Cardiac muscle cell (in vitro differentiated cells and primary cell): ENCODE measurements around the gene C2CD4C. TPM values are rescaled to one million over a fixed set of nuclear protein-coding genes. Genes with fewer than 3 reads are reported as not detected.

ENCODE experiments used
- DNase-seq, 2 donors: peaks; one replicate each; pipeline versions ENCODE4 v3.0.0 to v3.0.0-alpha.2; 2010 to 2017; ENCODE audit warnings: low read depth in 1 of 2, low spot score in 1 of 2
- H3K27ac ChIP-seq: fragments of 200-600 bp; sonication (generic); 2 replicates; pipeline ENCODE4 v1.5.1; 2016
- H3K27me3 ChIP-seq: fragments of 200-600 bp; sonication (generic); 2 replicates; pipeline ENCODE4 v1.6.0; 2016; ENCODE audit warnings: control low read depth
- H3K36me3 ChIP-seq: fragments of 200-600 bp; sonication (generic); 2 replicates; pipeline ENCODE4 v1.5.1; 2016; ENCODE audit warnings: control low read depth
- H3K4me1 ChIP-seq: fragments of 200-600 bp; sonication (generic); 2 replicates; pipeline ENCODE4 v1.8.1; 2017; ENCODE audit warnings: low read depth, mild to moderate bottlenecking, mixed run types
- H3K4me3 ChIP-seq: fragments of 200-600 bp; sonication (generic); 2 replicates; pipeline ENCODE4 v1.5.1; 2016; ENCODE audit warnings: mild to moderate bottlenecking
- H3K9me3 ChIP-seq: fragments of 200-600 bp; sonication (generic); 2 replicates; pipeline ENCODE4 v1.5.1; 2017; ENCODE audit warnings: low read depth, mild to moderate bottlenecking, control low read depth
- CTCF ChIP-seq: IDR thresholded peaks from 2 replicates; pipeline ENCODE4 v1.5.1; 2012; ENCODE audit warnings: low read depth, mild to moderate bottlenecking, low read length
- polyA plus RNA-seq: library from polyadenylated mRNA; unstranded; fragments of >200 nt; fragmentation: Nextera tagmentation; extraction: Ambion mirVana; gene quantifications from 2 replicates; pipeline ENCODE4 v1.2.1, GENCODE V29; 2016
- total RNA-seq: library from RNA; depleted of rRNA; stranded (reverse); fragments of >200 nt; gene quantifications from 2 replicates; pipeline ENCODE4 v1.2.3, GENCODE V29; 2016

C2CD4C gene
- total and polyA plus RNA-seq, 2 experiments from 2014 or later, result 3.4 to 4.1 TPM

- Histone ChIP-seq H3K27ac (no peak overlapping the region), H3K9me3 (no peaks in the 10 kb centered on the region), H3K27me3 (no peaks in the 10 kb centered on the region), H3K4me3 (no peak overlapping the region), H3K4me1 (peaks cover 6% of the 10 kb centered on the region), H3K36me3 (no peaks in the 10 kb centered on the region)
- TF ChIP-seq CTCF, result no peak
- DNase-seq, result no peak
Observed at GRCh38 chr19:447064-447426, 38.1 kb upstream of the C2CD4C start.

- TF ChIP-seq CTCF, result no peak
- DNase-seq, result no peak
- H3K4me1 ChIP-seq, result peaks cover 6% of the 10 kb centered on the region
- H3K27me3 ChIP-seq, result no peaks in the 10 kb centered on the region
- no peak overlapping the region for H3K4me3 ChIP-seq
- no peaks in the 10 kb centered on the region for H3K36me3 ChIP-seq
- no peaks in the 10 kb centered on the region for H3K9me3 ChIP-seq
- no peak overlapping the region for H3K27ac ChIP-seq
Observed at GRCh38 chr19:444677-445210, 35.8 kb upstream of the C2CD4C start.

- Histone ChIP-seq H3K4me1 (peaks cover 5% of the 10 kb centered on the region), H3K9me3 (no peaks in the 10 kb centered on the region), H3K27ac (no peak overlapping the region), H3K4me3 (no peak overlapping the region), H3K27me3 (no peaks in the 10 kb centered on the region), H3K36me3 (no peaks in the 10 kb centered on the region)
- DNase-seq, result no peak
- no peak for TF ChIP-seq CTCF
Observed at GRCh38 chr19:443005-443404, 34.1 kb upstream of the C2CD4C start.

GRCh38 chr19:442085-442484, 33.1 kb upstream of the C2CD4C start:
- no peaks in the 10 kb centered on the region for H3K36me3 ChIP-seq
- DNase-seq, result no peak
- H3K27me3 ChIP-seq, result no peaks in the 10 kb centered on the region
- no peaks in the 10 kb centered on the region for H3K9me3 ChIP-seq
- H3K27ac ChIP-seq, result no peak overlapping the region
- H3K4me1 ChIP-seq, result no peaks in the 10 kb centered on the region
- TF ChIP-seq CTCF, result no peak
- H3K4me3 ChIP-seq, result no peak overlapping the region

GRCh38 chr19:441213-441836, 32.4 kb upstream of the C2CD4C start:
- no peaks in the 10 kb centered on the region for H3K4me1 ChIP-seq
- no peak for DNase-seq
- H3K27me3 ChIP-seq, result no peaks in the 10 kb centered on the region
- TF ChIP-seq CTCF, result no peak
- H3K27ac ChIP-seq, result no peak overlapping the region
- H3K9me3 ChIP-seq, result no peaks in the 10 kb centered on the region
- no peak overlapping the region for H3K4me3 ChIP-seq
- no peaks in the 10 kb centered on the region for H3K36me3 ChIP-seq
